ENCODE results near the gene GINS3.

DNA sequence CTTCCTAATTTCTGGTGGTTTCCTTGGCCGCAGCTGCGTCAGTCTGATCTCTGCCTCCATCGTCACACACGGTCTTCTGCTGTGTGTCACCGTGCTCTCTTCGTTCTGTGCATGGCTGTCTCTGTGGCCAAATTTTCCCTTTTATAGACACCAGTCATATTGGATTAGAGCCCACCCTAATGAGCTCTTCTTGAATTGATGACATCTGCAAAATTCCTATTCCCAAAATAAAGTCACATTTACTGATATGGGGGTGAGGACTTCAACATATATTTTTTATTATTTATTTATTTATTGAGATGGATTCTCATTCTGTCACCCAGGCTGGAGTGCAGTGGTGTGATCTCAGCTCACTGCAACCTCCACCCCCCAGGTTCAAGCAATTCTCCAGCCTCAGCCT lies 38.4 kb downstream of the GINS3 start:
- TF ChIP-seq, protein P1, sequence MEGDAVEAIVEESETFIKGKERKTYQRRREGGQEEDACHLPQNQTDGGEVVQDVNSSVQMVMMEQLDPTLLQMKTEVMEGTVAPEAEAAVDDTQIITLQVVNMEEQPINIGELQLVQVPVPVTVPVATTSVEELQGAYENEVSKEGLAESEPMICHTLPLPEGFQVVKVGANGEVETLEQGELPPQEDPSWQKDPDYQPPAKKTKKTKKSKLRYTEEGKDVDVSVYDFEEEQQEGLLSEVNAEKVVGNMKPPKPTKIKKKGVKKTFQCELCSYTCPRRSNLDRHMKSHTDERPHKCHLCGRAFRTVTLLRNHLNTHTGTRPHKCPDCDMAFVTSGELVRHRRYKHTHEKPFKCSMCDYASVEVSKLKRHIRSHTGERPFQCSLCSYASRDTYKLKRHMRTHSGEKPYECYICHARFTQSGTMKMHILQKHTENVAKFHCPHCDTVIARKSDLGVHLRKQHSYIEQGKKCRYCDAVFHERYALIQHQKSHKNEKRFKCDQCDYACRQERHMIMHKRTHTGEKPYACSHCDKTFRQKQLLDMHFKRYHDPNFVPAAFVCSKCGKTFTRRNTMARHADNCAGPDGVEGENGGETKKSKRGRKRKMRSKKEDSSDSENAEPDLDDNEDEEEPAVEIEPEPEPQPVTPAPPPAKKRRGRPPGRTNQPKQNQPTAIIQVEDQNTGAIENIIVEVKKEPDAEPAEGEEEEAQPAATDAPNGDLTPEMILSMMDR (IDR thresholded peaks at IDR 0.05; ENCODE audit: low read depth, low read length), result no peak
- TF ChIP-seq EZH2phosphoT487 (IDR thresholded peaks at IDR 0.05; ENCODE audit: low read depth), result no peak

Measured in OCI-LY3 (cell line).